HuH-7 (cell line): ENCODE measurements around the gene TNNI3K.

ENCODE experiments used
- DNase-seq: peaks from one replicate; pipeline ENCODE4 v3.0.0; 2011; ENCODE audit warnings: low spot score

TNNI3K gene

GRCh38 chr1:74504125-74504932 is 269.1 kb downstream of the TNNI3K start:
- peak; percentile 21 for DNase-seq

GRCh38 chr1:74504933-74505512 is 269.8 kb downstream of the TNNI3K start:
- no peak for DNase-seq

GRCh38 chr1:74505928-74506710 is 270.9 kb downstream of the TNNI3K start:
- no peak for DNase-seq

GRCh38 chr1:74508449-74508848 is 273.3 kb downstream of the TNNI3K start:
- no peak for DNase-seq

GRCh38 chr1:74512170-74512915 is 277.2 kb downstream of the TNNI3K start, which contains the start of gene LRRC53:
LRRC53 (minus strand) TSS chr1:74512611; CDS start chr1:74483349, 29,262 bp downstream.
- DNase-seq = no peak

- no peak for DNase-seq
Observed at GRCh38 chr1:74513411-74514300, 278.5 kb downstream of the TNNI3K start.

- DNase-seq = no peak
Observed at GRCh38 chr1:74517599-74518051, 282.4 kb downstream of the TNNI3K start.

- DNase-seq = no peak
Observed at GRCh38 chr1:74522148-74522547, 287.0 kb downstream of the TNNI3K start.

- no peak for DNase-seq
Observed at GRCh38 chr1:74523873-74524480, 288.8 kb downstream of the TNNI3K start.

- no peak for DNase-seq
Observed at GRCh38 chr1:74526708-74527107, 291.5 kb downstream of the TNNI3K start.

GRCh38 chr1:74528123-74528522 is 292.9 kb downstream of the TNNI3K start:
- no peak for DNase-seq

- no peak for DNase-seq
Observed at GRCh38 chr1:74530892-74531291, 295.7 kb downstream of the TNNI3K start.

- DNase-seq = no peak
Observed at GRCh38 chr1:74531796-74532195, 296.6 kb downstream of the TNNI3K start.

GRCh38 chr1:74534241-74534640 is 299.1 kb downstream of the TNNI3K start:
- no peak for DNase-seq

GRCh38 chr1:74545821-74546220 is 310.6 kb downstream of the TNNI3K start:
- no peak for DNase-seq

GRCh38 chr1:74548961-74549750 is 314.0 kb downstream of the TNNI3K start:
- DNase-seq = no peak

- DNase-seq = no peak
Observed at GRCh38 chr1:74549932-74550331, 314.7 kb downstream of the TNNI3K start.

GRCh38 chr1:74570797-74571492 is 335.8 kb downstream of the TNNI3K start:
- DNase-seq = no peak

GRCh38 chr1:74571493-74571800 is 336.3 kb downstream of the TNNI3K start:
- no peak for DNase-seq
